ENCODE results near the gene P4HB.

- TF ChIP-seq CTCF (IDR thresholded peaks at IDR 0.05; ENCODE audit: insufficient read depth, low read length) = no peak
- TF ChIP-seq REST (IDR thresholded peaks at IDR 0.05; ENCODE audit: insufficient replicate concordance, low read depth) = no peak
- peak; percentile 96 for TF ChIP-seq POLR2AphosphoS5 (IDR thresholded peaks at IDR 0.05; ENCODE audit: low read depth)
- no peak for TF ChIP-seq SPI1 (IDR thresholded peaks at IDR 0.05; ENCODE audit: borderline replicate concordance, low read depth)
Measured at GRCh38 chr17:81831957-81832607, 28.3 kb downstream of the P4HB start.

Measured in HL-60 (cell line).